ENCODE results near the gene KRT13. TPM values are rescaled to one million over a fixed set of nuclear protein-coding genes. Genes with fewer than 3 reads are reported as not detected.

KRT13 gene
- total and polyA plus RNA-seq, 11 donors: 0.31 to 4.1 TPM; not detected in 9

GRCh38 chr17:41538565-41538991 lies 33.2 kb upstream of the KRT13 start:
- Histone ChIP-seq H3K4me1 (no peaks in the 10 kb centered on the region), H3K9me3 (no peaks in the 10 kb centered on the region), H3K36me3 (no peaks in the 10 kb centered on the region), H3K27ac (no peak overlapping the region), H3K27me3 (peaks cover 0 to 34% (median 7%) of the 10 kb centered on the region in 9 donors), H3K4me3 (no peak overlapping the region)
- ATAC-seq (no peak), DNase-seq (peak in 1 of 5 donors; percentile 7)
- WGBS, 4 donors: 58 to 72% (median 72%) methylated on average over 5 of the region's 5 CpGs
- intact Hi-C loops (cut with DNase I): no loop called here
- no peak for TF ChIP-seq CTCF (IDR thresholded peaks at IDR 0.05)
- no peak for TF ChIP-seq POLR2A (IDR thresholded peaks at IDR 0.05)

- H3K27ac ChIP-seq: no peak overlapping the region
- no peaks in the 10 kb centered on the region for H3K36me3 ChIP-seq
- intact Hi-C loops (cut with DNase I): no loop called here
- TF ChIP-seq POLR2A (IDR thresholded peaks at IDR 0.05) (no peak), CTCF (IDR thresholded peaks at IDR 0.05) (no peak)
- no peak for ATAC-seq
- WGBS, 4 donors: 76 to 89% (median 82%) methylated on average over 8 to 9 of the region's 9 CpGs
- DNase-seq: peak in 1 of 5 donors; percentile 28
- no peaks in the 10 kb centered on the region for H3K4me1 ChIP-seq
- no peaks in the 10 kb centered on the region for H3K9me3 ChIP-seq
- no peak overlapping the region for H3K4me3 ChIP-seq
- peaks cover 0 to 37% (median 7%) of the 10 kb centered on the region in 9 donors for H3K27me3 ChIP-seq
Measured at GRCh38 chr17:41537990-41538389, 32.6 kb upstream of the KRT13 start.

- Histone ChIP-seq H3K36me3 (no peaks in the 10 kb centered on the region), H3K4me1 (no peaks in the 10 kb centered on the region), H3K27ac (no peak overlapping the region), H3K9me3 (no peaks in the 10 kb centered on the region), H3K4me3 (no peak overlapping the region), H3K27me3 (peaks cover 0 to 38% (median 9%) of the 10 kb centered on the region in 9 donors)
- no peak for TF ChIP-seq CTCF (IDR thresholded peaks at IDR 0.05)
- TF ChIP-seq POLR2A (IDR thresholded peaks at IDR 0.05): no peak
- peak in 1 of 5 donors; percentile 40 for DNase-seq
- intact Hi-C loops (cut with DNase I): no loop called here
- WGBS, 4 donors: 67 to 79% (median 76%) methylated on average over 7 of the region's 7 CpGs
- ATAC-seq: peak in 1 of 4 donors; percentile 36
Measured at GRCh38 chr17:41537614-41537954, 32.2 kb upstream of the KRT13 start.

GRCh38 chr17:41536741-41537613 lies 31.6 kb upstream of the KRT13 start:
- Histone ChIP-seq H3K4me1 (no peaks in the 10 kb centered on the region), H3K9me3 (no peaks in the 10 kb centered on the region), H3K4me3 (no peak overlapping the region), H3K27ac (no peak overlapping the region), H3K27me3 (peaks cover 0 to 44% (median 15%) of the 10 kb centered on the region in 9 donors), H3K36me3 (no peaks in the 10 kb centered on the region)
- DNase-seq (peak in 1 of 5 donors; percentile 34), ATAC-seq (no peak)
- TF ChIP-seq CTCF (IDR thresholded peaks at IDR 0.05): no peak
- TF ChIP-seq POLR2A (IDR thresholded peaks at IDR 0.05): no peak
- intact Hi-C loops (cut with DNase I): no loop called here
- 76 to 82% (median 77%) methylated on average over 7 of the region's 7 CpGs for WGBS, 4 donors

Data from heart left ventricle (tissue), 16 donors.